ENCODE measurements around the gene ZNF483.
"Not testable (repeated sequence)": the region's sequence is repeated elsewhere in the genome, so short reads cannot be mapped to it uniquely, and the experiment has no call there.

ZNF483 gene

DNA sequence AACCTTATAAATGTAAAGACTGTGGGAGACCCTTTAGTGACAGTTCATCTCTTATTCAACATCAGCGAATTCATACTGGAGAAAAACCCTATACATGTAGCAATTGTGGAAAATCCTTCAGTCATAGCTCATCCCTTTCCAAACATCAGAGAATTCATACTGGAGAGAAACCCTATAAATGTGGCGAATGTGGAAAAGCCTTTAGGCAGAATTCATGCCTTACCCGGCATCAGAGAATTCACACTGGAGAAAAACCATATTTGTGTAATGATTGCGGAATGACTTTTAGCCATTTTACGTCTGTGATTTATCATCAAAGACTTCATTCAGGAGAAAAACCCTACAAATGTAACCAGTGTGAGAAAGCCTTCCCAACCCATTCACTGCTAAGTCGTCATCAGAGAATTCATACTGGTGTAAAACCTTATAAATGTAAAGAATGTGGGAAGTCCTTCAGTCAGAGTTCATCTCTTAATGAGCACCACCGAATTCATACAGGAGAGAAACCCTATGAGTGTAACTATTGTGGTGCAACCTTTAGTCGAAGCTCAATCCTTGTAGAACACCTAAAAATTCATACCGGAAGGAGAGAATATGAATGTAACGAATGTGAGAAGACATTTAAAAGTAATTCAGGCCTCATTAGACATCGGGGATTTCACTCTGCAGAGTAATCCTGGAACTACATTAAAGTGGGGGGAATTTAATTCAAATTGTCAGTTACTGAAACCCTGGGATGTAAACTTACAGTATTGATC is 17.7 kb downstream of the ZNF483 start:
- DNase-seq (ENCODE audit: low read depth), result no peak

DNA sequence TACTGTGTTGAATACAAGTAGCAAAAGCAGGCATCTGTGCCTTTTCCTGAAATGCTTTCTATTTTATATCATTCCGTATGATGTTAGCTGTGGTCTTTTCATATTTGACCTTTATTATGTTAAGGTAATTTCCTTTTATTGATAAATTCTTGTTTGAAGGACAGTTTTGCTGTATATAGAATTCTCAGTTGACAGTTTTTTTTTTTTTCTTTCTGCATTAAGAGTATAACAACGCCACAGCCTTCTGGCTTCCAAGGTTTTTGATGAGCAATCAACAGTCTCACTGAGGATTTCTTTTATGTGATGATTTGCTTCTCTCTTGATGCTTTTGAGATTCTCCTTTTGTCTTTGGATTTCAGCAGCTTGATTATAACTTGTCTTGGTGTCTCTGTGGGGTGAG is 23.6 kb downstream of the ZNF483 start:
- no peak for DNase-seq (ENCODE audit: low read depth)

DNA sequence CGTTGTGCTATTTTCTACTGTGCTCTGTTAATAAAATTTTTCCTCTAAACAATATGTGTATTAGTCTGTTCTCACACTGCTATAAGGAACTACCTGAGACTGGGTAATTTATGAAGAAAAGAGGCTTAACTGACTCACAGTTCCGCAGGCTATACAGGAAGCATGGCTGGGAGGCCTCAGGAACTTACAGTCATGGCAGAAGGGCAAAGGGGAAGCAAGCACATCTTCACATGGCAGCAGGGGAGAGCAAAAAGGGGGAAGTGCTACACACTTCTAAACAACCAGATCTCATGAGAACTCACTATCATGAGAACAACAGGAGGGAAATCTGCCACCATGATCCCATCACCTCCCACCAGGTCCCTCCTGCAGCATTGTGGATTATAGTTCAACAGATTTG is 30.4 kb downstream of the ZNF483 start:
- not testable (repeated sequence) for DNase-seq (ENCODE audit: low read depth)

DNA sequence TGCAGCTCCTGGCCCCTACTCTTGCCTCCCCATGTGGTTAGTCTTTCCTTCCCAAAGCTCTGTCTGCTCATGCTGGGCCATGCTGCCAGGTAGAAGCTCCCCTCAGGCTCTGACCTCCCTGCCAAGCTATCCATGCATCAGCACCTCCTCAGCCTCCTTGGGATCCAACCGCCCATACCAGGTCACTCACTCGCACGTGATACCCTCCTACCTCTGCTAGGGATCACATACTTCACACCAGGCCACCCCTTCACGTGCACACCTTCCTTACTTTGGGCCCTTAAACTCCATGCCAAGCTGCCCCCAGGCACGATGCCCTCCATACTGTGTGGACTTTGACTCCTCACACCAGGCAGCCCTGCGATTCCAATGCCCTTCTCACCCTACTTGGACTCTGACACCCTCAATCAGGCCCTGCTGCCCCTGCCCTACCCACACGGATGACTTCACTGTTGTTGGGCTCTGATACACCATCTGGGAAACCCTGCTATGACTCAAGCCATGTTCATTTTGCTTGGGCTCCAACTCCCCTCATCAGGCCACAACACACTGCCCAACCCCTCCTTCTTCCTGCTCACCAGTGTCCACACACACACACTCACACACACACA is 34.1 kb downstream of the ZNF483 start:
- no peak for DNase-seq (ENCODE audit: low read depth)

DNA sequence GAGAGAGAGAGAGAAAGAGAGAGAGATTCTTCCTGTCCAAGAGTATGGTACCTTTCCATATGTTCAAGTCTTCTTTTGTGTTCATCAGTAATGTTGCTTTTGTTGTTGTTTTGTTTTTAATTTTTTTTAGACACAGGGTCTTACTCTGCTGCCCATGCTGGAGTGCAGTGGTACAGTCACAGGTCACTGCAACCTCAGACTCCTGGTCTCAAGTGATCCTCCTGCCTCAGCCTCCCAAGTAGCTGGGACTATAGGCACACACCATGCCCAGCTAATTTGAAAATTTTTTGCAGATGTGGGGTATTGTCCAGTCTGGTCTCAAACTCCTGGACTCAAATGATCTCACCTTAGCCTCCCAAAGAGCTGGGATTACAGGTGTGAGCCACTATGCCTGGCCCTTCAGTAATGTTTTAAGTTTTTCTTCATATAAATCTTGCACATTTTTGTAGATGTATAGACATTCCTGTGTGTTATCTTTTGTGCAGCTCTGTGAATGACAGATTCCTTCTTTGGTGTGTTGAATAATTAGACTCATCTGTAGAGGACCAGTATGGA is 36.3 kb downstream of the ZNF483 start:
- no peak for DNase-seq (ENCODE audit: low read depth)

DNA sequence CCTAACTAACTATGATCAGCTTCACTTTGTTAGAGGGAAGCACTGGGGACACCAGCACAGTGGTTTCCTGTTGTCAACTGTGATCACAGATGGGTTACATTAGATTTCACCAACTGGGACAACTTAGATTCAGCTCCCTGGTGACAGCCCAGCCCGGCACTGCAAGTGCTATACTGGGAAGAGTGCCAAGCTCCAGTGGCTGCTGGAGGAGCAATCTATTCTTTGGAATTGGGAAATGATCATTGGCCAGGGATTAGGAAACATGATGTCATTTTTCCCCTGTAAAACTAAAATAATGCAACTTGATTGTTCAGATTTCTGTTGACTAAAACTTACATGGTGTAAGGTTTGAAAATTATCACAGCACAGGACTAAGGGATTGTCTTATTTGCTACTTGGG is 41.3 kb downstream of the ZNF483 start:
- DNase-seq (ENCODE audit: low read depth), result no peak

DNA sequence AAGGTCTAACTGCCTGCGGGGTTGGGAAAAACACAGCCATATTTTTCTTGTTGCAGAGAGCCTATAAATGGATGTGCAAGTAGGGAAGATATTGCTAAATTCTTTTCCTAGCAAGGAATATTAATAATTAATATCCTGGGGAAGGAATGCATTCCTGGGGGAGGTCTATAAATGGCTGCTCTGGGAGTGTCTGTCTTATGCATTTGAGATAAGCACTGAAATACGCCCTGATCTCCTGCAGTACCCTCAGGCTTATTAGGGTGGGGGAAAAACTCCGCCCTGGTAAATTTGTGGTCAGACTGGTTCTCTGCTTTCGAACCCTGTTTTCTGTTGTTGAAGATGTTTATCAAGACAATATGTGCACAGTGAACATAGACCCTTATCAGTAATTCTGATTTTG is 43.1 kb downstream of the ZNF483 start:
- not testable (repeated sequence) for DNase-seq (ENCODE audit: low read depth)

DNA sequence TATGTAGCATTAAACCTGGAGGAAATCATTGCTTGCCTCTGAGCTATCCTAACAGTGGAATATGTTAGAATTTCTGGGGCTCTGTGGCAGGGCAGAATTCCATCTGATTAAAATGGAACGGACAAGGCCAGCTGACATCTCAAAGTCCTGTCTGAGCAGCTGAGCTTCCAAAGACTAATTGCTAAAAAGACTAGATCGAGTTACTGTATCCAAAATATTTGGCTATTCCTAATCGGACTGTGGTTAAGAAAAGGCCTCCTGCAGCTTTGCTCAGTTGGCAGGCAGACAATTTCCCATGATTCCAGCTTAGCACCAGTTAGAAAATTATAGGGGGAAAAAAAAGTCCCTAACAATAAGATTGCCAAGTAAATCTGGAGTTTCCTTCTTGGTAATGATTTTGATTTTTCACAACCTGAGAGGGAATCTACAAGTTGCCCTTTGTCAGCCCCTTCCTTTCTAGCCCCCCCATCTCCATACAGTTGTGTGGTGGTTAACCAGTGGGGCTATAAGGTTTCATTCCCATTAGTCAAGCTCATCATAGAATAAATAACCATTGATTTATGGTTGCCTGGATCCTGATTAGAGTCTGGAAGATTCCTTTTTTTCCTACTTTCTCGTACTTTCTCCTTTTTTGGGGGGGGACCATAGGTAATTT is 48.1 kb downstream of the ZNF483 start:
- DNase-seq (ENCODE audit: low read depth), result no peak

DNA sequence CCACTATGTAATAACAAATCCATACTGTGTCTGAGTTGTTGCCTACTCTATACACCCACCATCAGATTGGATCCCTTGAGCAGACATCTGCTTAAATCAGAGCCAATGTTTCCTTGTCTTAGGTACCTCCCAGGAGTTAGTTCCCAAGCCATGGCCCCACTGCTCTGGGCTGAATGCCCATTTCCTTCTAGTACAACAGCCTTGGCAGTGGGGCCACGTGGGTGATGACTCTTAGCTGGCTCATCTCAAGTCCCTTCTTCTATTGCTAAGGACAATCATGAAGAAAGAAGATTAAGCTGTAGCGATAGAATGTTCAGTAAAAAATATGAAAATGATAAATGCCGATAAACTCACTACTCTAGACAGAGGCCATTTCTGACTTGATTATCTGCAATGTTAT is 57.9 kb downstream of the ZNF483 start:
- no peak for DNase-seq (ENCODE audit: low read depth)

DNA sequence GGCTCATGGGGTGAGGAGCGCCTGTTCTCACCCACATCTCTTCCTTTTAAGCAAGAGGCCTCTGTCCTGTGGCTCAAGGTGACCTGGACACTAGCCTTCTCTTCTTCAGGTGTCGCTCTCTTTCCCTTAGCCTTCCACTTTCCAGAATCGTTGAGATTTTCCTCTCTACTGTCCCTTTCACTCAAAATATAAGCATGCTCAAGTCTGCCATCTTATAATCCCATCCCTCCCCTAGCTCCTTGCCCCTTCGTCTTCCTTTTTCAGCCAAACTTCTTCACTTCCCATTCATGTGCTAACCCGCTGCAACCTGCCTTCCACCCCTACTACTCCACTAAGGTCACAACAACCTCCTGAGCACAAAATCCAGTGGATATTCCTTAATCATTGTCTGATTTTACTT is 61.4 kb downstream of the ZNF483 start:
- no peak for DNase-seq (ENCODE audit: low read depth)

DNA sequence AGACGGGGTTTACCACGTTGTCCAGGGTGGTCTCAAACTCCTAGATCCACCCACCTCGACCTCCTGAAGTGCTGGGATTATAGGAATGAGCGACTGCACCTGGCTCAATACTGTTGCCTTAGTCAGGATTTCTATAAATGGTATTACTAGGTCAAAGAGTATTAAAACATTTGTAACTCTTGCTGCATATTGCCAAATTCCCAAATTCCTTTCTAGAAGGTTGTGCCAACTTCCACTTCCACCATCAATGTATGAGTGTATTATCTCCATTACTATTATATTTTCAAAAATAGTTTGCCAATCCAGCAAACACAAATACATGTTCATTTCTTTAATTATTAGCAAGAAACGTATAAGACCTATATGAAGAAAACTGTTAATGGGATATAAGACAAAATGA is 63.9 kb downstream of the ZNF483 start:
- DNase-seq (ENCODE audit: low read depth), result no peak

DNA sequence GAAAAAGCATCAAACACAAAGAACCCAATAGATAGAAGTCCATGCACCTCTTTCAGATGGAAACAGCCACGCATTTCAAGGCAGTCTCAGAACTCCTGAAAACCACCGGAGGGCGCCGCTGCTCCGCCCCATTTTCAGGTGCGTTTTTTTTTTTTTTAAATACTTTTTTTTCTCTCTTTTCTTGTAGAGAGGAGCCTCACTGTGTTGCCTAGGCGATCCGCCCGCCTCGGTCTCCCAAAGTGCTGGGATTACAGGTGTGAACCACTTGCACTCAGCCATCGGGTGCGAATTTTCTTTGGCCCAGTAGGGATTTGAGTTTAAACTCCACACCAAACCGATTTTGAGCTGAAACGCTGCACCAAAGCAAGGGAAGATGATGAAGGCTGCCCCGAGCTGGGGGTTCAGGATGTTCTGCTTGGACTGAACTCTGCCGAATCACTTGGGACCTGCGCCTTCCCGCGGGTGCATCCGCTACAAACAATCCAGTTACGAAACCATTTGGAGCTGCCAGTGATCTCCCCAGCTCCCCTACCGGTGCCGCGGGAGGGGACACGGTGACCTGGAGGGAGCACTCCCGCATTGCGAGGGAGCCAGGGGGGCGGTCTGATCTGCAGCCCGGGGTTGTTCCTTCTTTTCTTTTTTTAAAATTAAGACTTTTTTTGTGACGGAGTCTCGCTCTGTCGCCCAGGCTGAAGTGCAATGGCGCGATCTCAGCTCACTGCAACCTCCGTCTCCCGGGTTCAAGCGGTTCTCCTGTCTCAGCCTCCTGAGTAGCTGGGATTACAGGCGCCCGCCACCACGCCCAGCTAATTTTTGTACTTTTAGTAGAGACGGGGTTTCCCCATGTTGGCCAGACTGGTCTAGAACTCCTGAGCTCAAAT is 73.1 kb downstream of the ZNF483 start:
- peak; percentile 19 for DNase-seq (ENCODE audit: low read depth)

DNA sequence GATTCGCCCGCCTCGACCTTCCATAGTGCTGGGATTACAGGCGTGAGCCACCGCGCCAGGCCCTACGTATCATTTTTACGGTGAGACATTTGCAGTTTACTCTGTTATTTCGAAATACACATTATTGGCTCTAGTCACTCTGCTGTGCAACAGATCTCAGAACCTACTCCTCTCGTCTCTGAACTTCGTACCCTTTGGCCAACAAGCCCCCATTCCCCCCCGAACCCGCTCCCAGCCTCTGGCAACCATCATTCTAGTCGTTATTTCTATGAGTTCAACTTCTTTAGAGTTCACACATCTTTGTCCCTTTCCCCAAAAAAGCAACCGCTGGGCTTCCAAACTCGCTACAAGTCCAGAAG is 73.7 kb downstream of the ZNF483 start:
- DNase-seq (ENCODE audit: low read depth), result no peak

DNA sequence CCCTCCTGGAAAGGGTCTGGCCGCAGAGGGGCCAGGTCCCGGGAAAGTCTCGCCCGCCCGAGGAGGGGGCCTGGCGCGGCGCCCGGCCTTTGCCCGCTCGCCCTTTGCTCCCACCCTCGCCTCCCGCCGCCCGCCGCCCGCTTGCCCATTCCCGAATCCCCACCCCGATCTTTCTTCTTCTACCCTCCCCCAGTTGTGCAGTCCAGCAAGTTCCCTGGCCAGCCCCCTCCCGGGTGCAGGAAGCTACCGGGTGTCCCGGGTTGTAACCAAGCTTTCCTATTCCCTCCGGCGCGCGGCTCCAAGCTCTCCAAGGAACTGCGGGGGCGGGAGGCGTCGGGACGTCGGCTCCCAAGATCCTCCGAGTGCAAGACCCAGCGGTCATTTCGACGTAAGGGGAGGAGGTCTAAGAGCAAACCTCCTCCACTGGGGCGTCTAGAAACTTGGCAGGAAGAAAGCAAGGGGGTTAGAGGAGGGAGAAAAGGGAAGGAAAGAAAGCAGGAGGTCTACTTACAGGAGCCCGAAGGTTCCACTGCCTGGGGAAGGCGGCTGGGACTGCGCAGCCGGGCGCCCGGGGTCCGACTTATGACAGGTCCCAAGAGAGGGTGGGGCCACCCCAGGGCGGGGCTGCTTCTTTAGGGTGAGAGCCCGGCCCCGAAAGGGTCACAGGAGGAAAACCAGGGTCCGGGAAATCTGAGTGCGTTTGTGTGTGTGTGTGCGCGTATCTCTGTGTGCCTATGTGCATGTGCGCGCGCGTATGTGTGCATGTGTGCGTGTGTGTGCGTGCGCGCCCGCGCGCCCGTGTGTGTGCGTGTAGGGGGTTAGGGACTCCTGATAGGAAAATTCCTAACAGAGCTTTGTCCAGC is 74.3 kb downstream of the ZNF483 start, which contains the start of gene PTGR1:
Gene PTGR1 (minus strand): TSS at position 556 of the 863 bp plus-strand sequence. CDS start 2,225 bp downstream, outside the sequence.
- no peak for DNase-seq (ENCODE audit: low read depth)

DNA sequence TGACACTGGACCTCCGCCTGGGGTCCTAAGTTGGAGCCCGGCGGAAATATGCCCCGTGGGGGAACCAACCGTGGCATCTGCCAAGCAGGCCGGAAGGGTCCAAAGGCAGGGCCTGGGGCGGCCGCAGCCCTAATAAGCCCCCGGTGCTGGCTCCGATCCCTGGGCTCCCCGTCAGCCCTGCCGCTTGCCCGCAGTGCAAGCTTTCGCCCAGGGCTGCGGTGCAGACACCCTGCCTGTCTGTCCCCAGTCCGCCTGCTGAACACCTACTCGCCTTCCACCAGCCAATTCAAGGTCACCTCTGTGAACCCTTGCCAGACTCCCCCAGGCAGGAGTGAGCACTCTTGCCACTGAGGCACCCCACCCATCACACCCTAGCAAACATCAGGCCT is 75.0 kb downstream of the ZNF483 start:
- no peak for DNase-seq (ENCODE audit: low read depth)

DNA sequence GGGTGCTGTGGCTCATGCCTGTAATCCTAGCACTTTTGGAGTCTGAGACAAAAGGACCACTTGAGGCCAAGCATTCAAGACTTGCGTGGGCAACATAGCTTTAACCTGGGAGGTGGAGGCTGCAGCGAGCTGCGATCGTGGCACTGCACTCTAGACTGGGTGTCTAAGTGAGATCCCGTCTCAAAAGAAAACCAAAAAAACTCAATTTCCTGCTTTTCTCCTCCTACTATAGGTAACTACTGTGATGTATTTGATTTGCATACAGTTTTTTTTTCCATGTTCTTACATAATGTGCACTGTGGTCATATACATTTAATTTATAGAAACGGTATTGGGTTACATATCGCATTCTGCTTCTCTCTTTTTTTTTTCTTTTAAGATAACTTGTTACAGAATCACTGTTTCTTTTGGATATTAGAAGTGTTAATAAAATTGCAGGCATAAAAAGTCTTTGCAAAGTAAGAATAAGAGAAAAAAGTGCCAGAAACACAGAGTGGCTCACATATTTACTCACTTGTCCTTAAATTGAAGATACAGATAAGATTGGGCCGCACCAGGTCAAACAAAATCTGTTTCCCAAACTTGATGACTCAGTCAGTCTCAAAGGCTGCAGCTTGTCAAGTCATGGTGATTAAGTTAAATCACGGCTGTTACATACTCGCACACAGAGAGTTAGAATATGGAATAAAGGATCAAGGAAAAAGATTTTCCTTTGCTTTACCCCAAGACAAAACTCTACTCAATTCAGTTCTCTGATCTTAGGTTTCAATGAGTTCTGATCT is 76.4 kb downstream of the ZNF483 start:
- DNase-seq (ENCODE audit: low read depth), result no peak

DNA sequence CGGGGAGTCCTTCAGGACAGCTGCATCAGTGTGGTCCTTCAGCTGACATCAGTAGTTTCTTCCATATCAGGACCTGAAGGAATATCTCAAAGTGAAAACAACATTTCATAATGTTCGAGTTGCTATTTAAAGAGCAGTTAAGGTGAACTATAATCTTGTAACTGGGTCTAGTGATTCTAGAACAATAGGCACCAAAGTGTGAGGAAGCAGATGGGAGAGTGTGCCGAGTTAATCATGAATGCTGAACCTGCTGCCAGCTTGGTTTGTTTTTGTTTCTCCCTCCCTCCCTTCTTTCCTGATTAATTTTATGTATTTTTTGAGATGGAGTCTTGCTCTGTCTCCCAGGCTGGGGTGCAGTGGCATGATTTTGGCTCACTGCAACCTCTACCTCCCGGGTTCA is 78.1 kb downstream of the ZNF483 start:
- DNase-seq (ENCODE audit: low read depth), result no peak

DNA sequence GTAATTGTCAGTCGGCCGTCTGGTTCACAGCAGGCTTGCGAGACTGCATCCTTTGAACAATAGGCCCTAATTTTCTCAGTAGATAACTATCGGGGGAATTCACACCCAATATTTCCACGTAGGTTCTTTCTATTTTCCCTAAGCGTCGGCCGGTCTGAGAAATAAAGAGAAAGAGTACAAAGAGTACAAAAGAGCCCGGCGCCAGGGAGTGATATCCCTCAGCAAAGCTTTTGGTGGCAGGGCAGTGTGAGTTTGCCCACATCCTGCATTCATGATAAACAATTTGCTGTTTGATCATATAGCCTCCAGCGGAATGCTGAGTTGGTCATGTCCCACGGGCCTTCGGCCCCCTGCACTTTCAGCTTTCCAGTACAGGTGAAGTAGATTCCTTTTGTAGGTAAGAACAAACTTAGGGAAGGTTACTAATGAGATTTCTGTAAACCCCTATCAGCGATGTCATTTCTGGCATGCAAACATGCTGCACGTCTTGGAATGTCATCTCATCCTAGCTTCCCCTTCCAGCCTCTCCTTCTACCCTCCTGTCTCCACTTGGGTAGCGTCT is 79.2 kb downstream of the ZNF483 start:
- DNase-seq (ENCODE audit: low read depth), result no peak

DNA sequence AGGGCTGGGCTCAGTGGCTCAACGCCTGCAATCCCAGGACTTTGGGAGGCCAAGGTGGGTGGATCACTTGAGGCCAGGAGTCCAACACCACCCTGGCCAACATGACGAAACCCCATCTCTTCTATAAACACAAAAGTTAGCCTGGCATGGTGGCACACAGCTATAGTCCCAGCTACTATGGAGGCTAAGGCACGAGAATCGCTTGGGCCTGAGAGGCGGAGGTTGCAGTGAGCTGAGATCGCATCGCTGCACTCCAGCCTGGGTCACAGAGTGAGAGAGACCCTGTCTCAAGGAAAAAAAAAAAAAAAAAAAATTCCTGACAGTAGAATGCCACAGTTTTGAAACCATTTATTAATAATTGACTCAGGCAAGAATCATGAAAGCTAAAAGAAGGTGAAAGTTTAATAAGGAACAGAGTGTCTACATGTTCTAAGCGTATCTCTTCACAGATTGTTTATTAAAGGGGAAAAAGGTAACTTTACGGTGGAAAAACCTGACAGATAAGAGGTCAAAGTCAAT is 80.1 kb downstream of the ZNF483 start:
- no peak for DNase-seq (ENCODE audit: low read depth)

DNA sequence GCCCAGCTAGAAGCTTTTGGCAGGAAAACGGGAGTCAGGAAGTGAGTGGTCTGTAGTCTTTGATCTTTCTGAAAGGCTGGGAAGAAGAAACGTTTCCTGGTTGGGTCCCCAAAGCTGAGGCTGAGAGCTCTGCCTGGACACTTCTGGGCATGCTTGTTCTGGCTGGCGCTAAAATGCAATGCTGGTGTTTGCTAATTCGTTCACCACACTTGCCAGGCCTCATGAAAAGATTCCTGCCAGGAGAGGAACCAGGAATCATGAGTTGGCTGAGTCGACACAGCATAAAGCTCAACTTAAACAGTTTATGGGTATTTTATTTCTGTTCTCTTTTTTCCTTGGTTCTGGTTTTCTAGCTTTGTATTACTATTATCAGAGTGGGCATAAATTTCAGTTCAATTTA is 85.2 kb downstream of the ZNF483 start:
- DNase-seq (ENCODE audit: low read depth), result no peak

Data from T-helper 22 cell (primary cell).